Liver (tissue), 9 donors: ENCODE data around the gene AMPH. TPM values are rescaled to one million over a fixed set of nuclear protein-coding genes. Genes with fewer than 3 reads are reported as not detected.

Experiments
- DNase-seq: peaks from one replicate; pipeline ENCODE4 v3.0.0-alpha.2; 2017; ENCODE audit warnings: low spot score
- H3K27ac ChIP-seq, 2 donors: one replicate each; pipeline ENCODE4 v1.7.0; 2013; ENCODE audit warnings: inconsistent platforms in 2 of 2, low read length in 2 of 2, control low read depth in 1 of 2, low read depth in 1 of 2, mild to moderate bottlenecking in 1 of 2
- H3K27me3 ChIP-seq, 4 donors: one replicate each; pipeline versions ENCODE4 v1.6.1 to v1.7.0; 2013; ENCODE audit warnings: low read length in 3 of 4, inconsistent platforms in 1 of 4, mild to moderate bottlenecking in 1 of 4, moderate library complexity in 1 of 4; ENCODE audit not compliant: control insufficient read depth in 4 of 4, insufficient read depth in 4 of 4
- H3K36me3 ChIP-seq, 4 donors: one replicate each; pipeline versions ENCODE4 v1.6.1 to v1.7.0; 2013; ENCODE audit warnings: low read length in 3 of 4, mild to moderate bottlenecking in 3 of 4, low read depth in 1 of 4, moderate library complexity in 1 of 4; ENCODE audit not compliant: control insufficient read depth in 4 of 4, insufficient read depth in 3 of 4
- H3K4me1 ChIP-seq, 4 donors: one replicate each; pipeline versions ENCODE4 v1.6.1 to v1.7.0; 2013; ENCODE audit warnings: low read length in 3 of 4, mild to moderate bottlenecking in 3 of 4, moderate library complexity in 1 of 4; ENCODE audit not compliant: control insufficient read depth in 4 of 4, insufficient read depth in 4 of 4
- H3K4me3 ChIP-seq, 3 donors: one replicate each; pipeline versions ENCODE4 v1.6.1 to v1.7.0; 2013; ENCODE audit warnings: low read length in 3 of 3, control low read depth in 1 of 3, low read depth in 1 of 3, mild to moderate bottlenecking in 1 of 3
- H3K9ac ChIP-seq, 2 donors: one replicate each; pipeline ENCODE4 v1.7.0; 2013; ENCODE audit warnings: low read length in 2 of 2, mild to moderate bottlenecking in 2 of 2, moderate library complexity in 2 of 2, control low read depth in 1 of 2, low read depth in 1 of 2
- H3K9me3 ChIP-seq, 4 donors: one replicate each; pipeline versions ENCODE4 v1.6.1 to v1.7.0; 2013; ENCODE audit warnings: low read length in 3 of 4; ENCODE audit not compliant: control insufficient read depth in 4 of 4
- ATF3 ChIP-seq: IDR thresholded peaks from 2 replicates; pipeline ENCODE4 v1.6.1; 2016; ENCODE audit warnings: antibody characterized with exemption
- CTCF ChIP-seq: fragments of 150-350 bp; IDR thresholded peaks from 2 replicates; pipeline ENCODE4 v1.5.1; 2017; ENCODE audit warnings: improper control_type of control experiment, low read depth, low read length; ENCODE audit not compliant: missing input control
- FOXA1 ChIP-seq: IDR thresholded peaks from 2 replicates; pipeline ENCODE4 v1.6.1; 2016; ENCODE audit warnings: antibody characterized with exemption
- GABPA ChIP-seq, 2 donors: IDR thresholded peaks in 1 of 2; conservative IDR thresholded peaks in 1 of 2; 2 replicates each; pipeline ENCODE4 v1.6.1; 2016; ENCODE audit warnings: antibody characterized with exemption in 2 of 2, mild to moderate bottlenecking in 1 of 2, moderate library complexity in 1 of 2
- HNF4G ChIP-seq: IDR thresholded peaks from 2 replicates; pipeline ENCODE4 v1.6.1; 2016; ENCODE audit warnings: antibody characterized with exemption
- JUND ChIP-seq, 2 donors: IDR thresholded peaks; 2 replicates each; pipeline ENCODE4 v1.6.1; 2016; ENCODE audit warnings: antibody characterized with exemption in 2 of 2
- NR2F2 ChIP-seq: IDR thresholded peaks from 2 replicates; pipeline ENCODE4 v1.6.1; 2016; ENCODE audit warnings: antibody characterized with exemption
- RAD21 ChIP-seq, 2 donors: IDR thresholded peaks; 2 replicates each; pipeline ENCODE4 v1.6.1; 2016; ENCODE audit warnings: antibody characterized with exemption in 2 of 2, mild to moderate bottlenecking in 2 of 2
- REST ChIP-seq: IDR thresholded peaks from 2 replicates; pipeline ENCODE4 v1.6.1; 2016; ENCODE audit warnings: antibody characterized with exemption, mild to moderate bottlenecking
- RXRA ChIP-seq, 2 donors: IDR thresholded peaks; 2 replicates each; pipeline ENCODE4 v1.6.1; 2017 to 2018; ENCODE audit warnings: antibody characterized with exemption in 2 of 2, mild to moderate bottlenecking in 1 of 2
- SP1 ChIP-seq: IDR thresholded peaks from 2 replicates; pipeline ENCODE4 v1.6.1; 2018; ENCODE audit warnings: antibody characterized with exemption, mild to moderate bottlenecking
- TAF1 ChIP-seq: conservative IDR thresholded peaks from 2 replicates; pipeline ENCODE4 v1.6.1; 2016; ENCODE audit warnings: antibody characterized with exemption, mild to moderate bottlenecking
- ZBTB33 ChIP-seq: IDR thresholded peaks from 2 replicates; pipeline ENCODE4 v1.6.1; 2016; ENCODE audit warnings: antibody characterized with exemption
- WGBS: extraction: QIAGEN DNeasy Blood & Tissue Kit; methylation state at CpG from one replicate; pipeline ENCODE4 v1.1.7; 2013; 5-methylcytosine and 5-hydroxymethylcytosine counted together
- polyA plus RNA-seq, 2 donors: library from polyadenylated mRNA; stranded (reverse) in 1 of 2; unstranded in 1 of 2; fragments of 200-250 nt in 1 of 2; fragments of >200 nt in 1 of 2; fragmentation: Nextera tagmentation in 1 of 2; extraction: Ambion mirVana in 1 of 2; gene quantifications; one replicate each; pipeline versions ENCODE4 v1.2.1 to v1.2.3, GENCODE V29; 2013 to 2015
- total RNA-seq, 2 donors: library from RNA; depleted of rRNA; stranded (reverse); fragments of >200 nt; gene quantifications; one replicate each; pipeline ENCODE4 v1.2.3, GENCODE V29; 2014
- donor health status: healthy.
- donor health status: healthy.
- donor health status: healthy.
- donor health status: healthy.
- donor health status: healthy.

Gene AMPH
- total and polyA plus RNA-seq, 4 donors = 0.13 to 0.25 (median 0.20) TPM

- H3K4me1 ChIP-seq = no peaks in the 10 kb centered on the region
- 64% methylated on average over 1 of the region's 1 CpG for WGBS
- TF ChIP-seq CTCF = no peak
- no peak for TF ChIP-seq NR2F2
- TF ChIP-seq REST = no peak
- no peak for TF ChIP-seq TAF1
- TF ChIP-seq ATF3 = no peak
- no peak for TF ChIP-seq SP1
- TF ChIP-seq RXRA (IDR thresholded peaks at IDR 0.05) = no peak
- TF ChIP-seq ZBTB33 = no peak
- no peak for TF ChIP-seq RAD21 (IDR thresholded peaks at IDR 0.05)
- TF ChIP-seq FOXA1 = no peak
- TF ChIP-seq JUND (IDR thresholded peaks at IDR 0.05) = no peak
- H3K27ac ChIP-seq = no peak overlapping the region
- no peak for DNase-seq
- H3K4me3 ChIP-seq = no peak overlapping the region
- no peak overlapping the region for H3K9ac ChIP-seq
- H3K9me3 ChIP-seq = no peaks in the 10 kb centered on the region
- no peaks in the 10 kb centered on the region for H3K36me3 ChIP-seq
- no peaks in the 10 kb centered on the region for H3K27me3 ChIP-seq
Observed at GRCh38 chr7:38411404-38411803, 219.8 kb downstream of the AMPH start.

- Histone ChIP-seq H3K4me3 (no peak overlapping the region), H3K27me3 (no peaks in the 10 kb centered on the region), H3K27ac (no peak overlapping the region), H3K9ac (no peak overlapping the region), H3K9me3 (no peaks in the 10 kb centered on the region), H3K36me3 (no peaks in the 10 kb centered on the region), H3K4me1 (no peaks in the 10 kb centered on the region)
- no peak for DNase-seq
- 63% methylated on average over 2 of the region's 2 CpGs for WGBS
- TF ChIP-seq SP1 (no peak), CTCF (no peak), HNF4G (no peak), GABPA (IDR thresholded peaks at IDR 0.05 in 1 of 2, conservative IDR thresholded peaks at IDR 0.05 in 1 of 2) (no peak), ZBTB33 (no peak)
Observed at GRCh38 chr7:38410056-38410455, 221.1 kb downstream of the AMPH start.
